Neural cell (in vitro differentiated cells): ENCODE data around the gene CIROP. TPM values are rescaled to one million over a fixed set of nuclear protein-coding genes. Genes with fewer than 3 reads are reported as not detected.

Source experiments
- H2AFZ ChIP-seq: fragments of 200-600, 300-800 bp; sonication (generic), shearing (Covaris generic); 2 replicates; pipeline ENCODE4 v1.6.0; 2014; ENCODE audit warnings: low read depth, mild to moderate bottlenecking, antibody characterized with exemption, low read length, moderate library complexity
- H3F3A ChIP-seq: fragments of 200-600 bp; shearing (Covaris generic); 2 replicates; pipeline ENCODE4 v1.6.1; 2016; ENCODE audit warnings: mild to moderate bottlenecking, moderate library complexity, mixed read lengths, antibody characterized with exemption, low read length; ENCODE audit not compliant: insufficient read depth, poor library complexity, severe bottlenecking
- H3K27ac ChIP-seq: fragments of 200-600, 300-800 bp; sonication (generic), shearing (Covaris generic); 2 replicates; pipeline ENCODE4 v1.5.1; 2014; ENCODE audit warnings: mild to moderate bottlenecking, low read length, moderate library complexity
- H3K27me3 ChIP-seq: fragments of 300-800, 200-600 bp; sonication (generic), shearing (Covaris generic); 2 replicates; pipeline ENCODE4 v1.6.0; 2014; ENCODE audit warnings: mild to moderate bottlenecking, low read depth, low read length, moderate library complexity; ENCODE audit not compliant: insufficient read depth
- H3K36me3 ChIP-seq: fragments of 300-800, 200-600 bp; sonication (generic), shearing (Covaris generic); 2 replicates; pipeline ENCODE4 v1.5.1; 2014; ENCODE audit warnings: mild to moderate bottlenecking, antibody characterized with exemption, low read length, moderate library complexity; ENCODE audit not compliant: insufficient read depth
- H3K4me2 ChIP-seq: fragments of 300-800, 200-600 bp; sonication (generic), shearing (Covaris generic); 2 replicates; pipeline ENCODE4 v1.6.0; 2014; ENCODE audit warnings: mild to moderate bottlenecking, low read length
- H3K4me3 ChIP-seq: fragments of 300-800, 200-600 bp; sonication (generic), shearing (Covaris generic); 2 replicates; pipeline ENCODE4 v1.5.1; 2014; ENCODE audit warnings: mild to moderate bottlenecking, low read length, moderate library complexity
- H3K79me2 ChIP-seq: fragments of 200-600 bp; shearing (Covaris generic); replicated peaks from 2 replicates; pipeline ENCODE4 v1.6.0; 2014; ENCODE audit warnings: mild to moderate bottlenecking, low read length, moderate library complexity; ENCODE audit not compliant: insufficient read depth
- H3K9ac ChIP-seq: fragments of 300-800, 200-600 bp; sonication (generic), shearing (Covaris generic); 2 replicates; pipeline ENCODE4 v1.6.1; 2016; ENCODE audit warnings: mild to moderate bottlenecking, low read length, mixed read lengths
- H3K9me2 ChIP-seq: fragments of 200-600 bp; shearing (Covaris generic); 2 replicates; pipeline ENCODE4 v1.6.1; 2016; ENCODE audit warnings: mild to moderate bottlenecking, low read length, mixed read lengths; ENCODE audit not compliant: insufficient read depth
- H3K9me3 ChIP-seq: fragments of 200-600, 300-800 bp; sonication (generic), shearing (Covaris generic); 2 replicates; pipeline ENCODE4 v1.6.1; 2016; ENCODE audit warnings: mild to moderate bottlenecking, mixed run types, low read length, moderate library complexity, mixed read lengths
- H4K20me1 ChIP-seq: fragments of 200-600 bp; shearing (Covaris generic); 2 replicates; pipeline ENCODE4 v1.6.1; 2016; ENCODE audit warnings: mild to moderate bottlenecking, mixed run types; ENCODE audit not compliant: insufficient read depth
- CTCF ChIP-seq: fragments of 450-650 bp; IDR thresholded peaks from 2 replicates; pipeline ENCODE4 v1.5.1; 2014; ENCODE audit warnings: antibody characterized with exemption, mild to moderate bottlenecking, moderate library complexity; ENCODE audit not compliant: poor library complexity, severe bottlenecking
- EP300 ChIP-seq: fragments of 450-650 bp; conservative IDR thresholded peaks from 2 replicates; pipeline ENCODE4 v1.6.1; 2014; ENCODE audit warnings: antibody characterized with exemption, mild to moderate bottlenecking, moderate library complexity; ENCODE audit not compliant: poor library complexity, severe bottlenecking
- EZH2 ChIP-seq: fragments of 200-600, 300-800 bp; shearing (Covaris generic), sonication (generic); IDR thresholded peaks from 2 replicates; pipeline ENCODE4 v1.6.1; 2014; ENCODE audit warnings: antibody characterized with exemption, low read length, borderline replicate concordance, mild to moderate bottlenecking; ENCODE audit not compliant: insufficient read depth, poor library complexity, severe bottlenecking
- MXI1 ChIP-seq: fragments of 450-650 bp; conservative IDR thresholded peaks from 2 replicates; pipeline ENCODE4 v1.6.1; 2014; ENCODE audit warnings: antibody characterized with exemption, mild to moderate bottlenecking; ENCODE audit not compliant: poor library complexity, severe bottlenecking
- POLR2AphosphoS5 ChIP-seq: IDR thresholded peaks from 2 replicates; pipeline ENCODE4 v1.6.1; 2012
- RAD21 ChIP-seq: fragments of 450-650 bp; conservative IDR thresholded peaks from 2 replicates; pipeline ENCODE4 v1.6.1; 2014; ENCODE audit warnings: antibody characterized with exemption, mild to moderate bottlenecking, moderate library complexity
- REST ChIP-seq: IDR thresholded peaks from 2 replicates; pipeline ENCODE4 v1.6.1; 2012; ENCODE audit warnings: borderline replicate concordance
- SMC3 ChIP-seq: fragments of 450-650 bp; conservative IDR thresholded peaks from 2 replicates; pipeline ENCODE4 v1.6.1; 2014; ENCODE audit warnings: antibody characterized with exemption, mild to moderate bottlenecking, moderate library complexity; ENCODE audit not compliant: poor library complexity
- TAF1 ChIP-seq: IDR thresholded peaks from 2 replicates; pipeline ENCODE4 v1.6.1; 2012; ENCODE audit warnings: low read depth
- polyA minus RNA-seq: library from RNA; depleted of rRNA, polyadenylated mRNA; stranded (reverse); fragments of >200 nt; gene quantifications from 2 replicates; pipeline ENCODE4 v1.2.3, GENCODE V29; 2014
- polyA plus RNA-seq: library from polyadenylated mRNA; depleted of rRNA; stranded (reverse); fragments of >200 nt; gene quantifications from 2 replicates; pipeline ENCODE4 v1.2.3, GENCODE V29; 2014

CIROP gene
- not detected in 2 replicates for polyA plus RNA-seq
- not detected in 2 replicates for polyA minus RNA-seq

GRCh38 chr14:23104591-23105347 is at the start of gene CIROP:
Gene CIROP (minus strand): TSS chr14:23104989. CDS start chr14:23104920, 69 bp downstream.
- no peak within 1 kb of the TSS for H2AFZ ChIP-seq
- H3K27ac ChIP-seq, result no peak within 1 kb of the TSS
- H3F3A ChIP-seq, result no peaks in the 10 kb centered on the region

More at GRCh38 chr14:23104591-23105347, at the start of gene CIROP:
- Histone ChIP-seq H3K36me3 (no peaks in the 10 kb centered on the region), H3K9ac (no peak within 1 kb of the TSS), H3K4me2 (no peak within 1 kb of the TSS), H4K20me1 (no peaks in the 10 kb centered on the region), H3K79me2 (no peaks in the 10 kb centered on the region), H3K9me2 (no peaks in the 10 kb centered on the region), H3K9me3 (no peaks in the 10 kb centered on the region), H3K4me3 (no peak within 1 kb of the TSS), H3K27me3 (no peaks in the 10 kb centered on the region)
- TF ChIP-seq MXI1 (no peak), TAF1 (no peak), CTCF (no peak), EZH2 (no peak), RAD21 (no peak), EP300 (no peak), SMC3 (no peak), POLR2AphosphoS5 (no peak), REST (no peak)
